HepG2 (cell line): ENCODE data around the gene TRIM74. TPM values are rescaled to one million over a fixed set of nuclear protein-coding genes. Genes with fewer than 3 reads are reported as not detected.

ENCODE experiments used
- E2F5 ChIP-seq: sonication (generic); formaldehyde crosslinking; conservative IDR thresholded peaks from 2 replicates; pipeline ENCODE4 v1.4.0; 2020; ENCODE audit warnings: missing genetic modification reagents
- GABPB1 ChIP-seq: IDR thresholded peaks from 2 replicates; pipeline ENCODE4 v1.6.1; 2016; ENCODE audit warnings: mild to moderate bottlenecking, missing genetic modification reagents, moderate library complexity, missing compliant biosample characterization
- HOXA5 ChIP-seq: sonication (generic); formaldehyde crosslinking; IDR thresholded peaks from 2 replicates; pipeline ENCODE4 v1.4.0; 2020; ENCODE audit warnings: missing genetic modification reagents
- KLF15 ChIP-seq: sonication (generic); formaldehyde crosslinking; IDR thresholded peaks from 2 replicates; pipeline ENCODE4 v1.8.1; 2023; ENCODE audit warnings: borderline replicate concordance, mild to moderate bottlenecking, inconsistent platforms, missing genetic modification reagents, mixed read lengths
- KLF6 ChIP-seq: IDR thresholded peaks from 2 replicates; pipeline ENCODE4 v1.8.0; 2016; ENCODE audit warnings: missing biosample characterization, missing genetic modification reagents
- SMC3 ChIP-seq: IDR thresholded peaks from 2 replicates; pipeline ENCODE4 v1.6.1; 2011; ENCODE audit warnings: low read length, improper control_type of control experiment
- SOX13 ChIP-seq, 3 experiments: fragments of 450-650 bp in 1 of 3; sonication (generic) in 1 of 3; formaldehyde crosslinking in 1 of 3; IDR thresholded peaks in 2 of 3; conservative IDR thresholded peaks in 1 of 3; 2 replicates each; pipeline versions ENCODE4 v1.5.0 to v1.6.1; 2016 to 2020; ENCODE audit warnings: antibody characterized with exemption in 1 of 3, mild to moderate bottlenecking in 1 of 3, missing compliant biosample characterization in 1 of 3, missing genetic modification reagents in 1 of 3, moderate library complexity in 1 of 3
- SP1 ChIP-seq, 2 experiments: fragments of 450-650 bp in 1 of 2; sonication (generic) in 1 of 2; formaldehyde crosslinking in 1 of 2; IDR thresholded peaks; 2 replicates each; pipeline versions ENCODE4 v1.4.0 to v1.6.1; 2016 to 2020; ENCODE audit warnings: missing genetic modification reagents in 1 of 2
- TFAP4 ChIP-seq: sonication (generic); IDR thresholded peaks from 2 replicates; pipeline ENCODE4 v1.6.1; 2016; ENCODE audit warnings: low read depth, borderline replicate concordance
- ZNF10 ChIP-seq: sonication (generic); formaldehyde crosslinking; IDR thresholded peaks from 2 replicates; pipeline ENCODE4 v1.4.0; 2020; ENCODE audit warnings: mild to moderate bottlenecking, low read depth, missing genetic modification reagents, borderline replicate concordance
- ZNF263 ChIP-seq: sonication (generic); formaldehyde crosslinking; IDR thresholded peaks from 2 replicates; pipeline ENCODE4 v1.4.0; 2020; ENCODE audit warnings: missing genetic modification reagents
- ZNF33A ChIP-seq: sonication (generic); formaldehyde crosslinking; IDR thresholded peaks from 2 replicates; pipeline ENCODE4 v1.5.1; 2020; ENCODE audit warnings: missing genetic modification reagents, mild to moderate bottlenecking, moderate library complexity, borderline replicate concordance
- ZNF790 ChIP-seq: sonication (generic); formaldehyde crosslinking; IDR thresholded peaks from 2 replicates; pipeline ENCODE4 v1.8.0; 2022; ENCODE audit warnings: missing genetic modification reagents, mild to moderate bottlenecking, borderline replicate concordance
- polyA plus RNA-seq, 8 experiments: library from polyadenylated mRNA; depleted of rRNA in 3 of 8; stranded (reverse) in 7 of 8; unstranded in 1 of 8; fragments of >200 nt; fragmentation: Illumina TruSeq in 4 of 8; extraction: Trizol in 4 of 8; gene quantifications; 2 replicates each; pipeline versions ENCODE4 v1.2.1 to v1.2.3, GENCODE V29; 2011 to 2016; ENCODE audit warnings: low read depth in 4 of 8, missing spikeins in 1 of 8, mixed read lengths in 1 of 8; ENCODE audit not compliant: insufficient read depth in 1 of 8
- total RNA-seq, 5 experiments: library from RNA; depleted of rRNA; stranded (reverse); fragments of >200 nt; fragmentation: Illumina TruSeq; extraction: Trizol; gene quantifications; 2 replicates each; pipeline ENCODE4 v1.2.3, GENCODE V29; 2016; ENCODE audit warnings: low read depth in 1 of 5
- TF ChIP-seq, protein P1 (sequence below): sonication (generic); formaldehyde crosslinking; IDR thresholded peaks from 2 replicates; pipeline ENCODE4 v1.5.0; 2020; ENCODE audit warnings: missing genetic modification reagents, mild to moderate bottlenecking, borderline replicate concordance
- TF ChIP-seq, protein P2 (sequence below): sonication (generic); formaldehyde crosslinking; IDR thresholded peaks from 2 replicates; pipeline ENCODE4 v1.4.0; 2020; ENCODE audit warnings: missing genetic modification reagents, borderline replicate concordance
- TF ChIP-seq, protein P3 (sequence below): sonication (generic); formaldehyde crosslinking; IDR thresholded peaks from 2 replicates; pipeline ENCODE4 v1.4.0; 2020; ENCODE audit warnings: mild to moderate bottlenecking, missing genetic modification reagents, borderline replicate concordance
- TF ChIP-seq, protein P4 (sequence below): IDR thresholded peaks from 2 replicates; pipeline ENCODE4 v1.6.1; 2018; ENCODE audit warnings: missing genetic modification reagents

The TRIM74 gene
- total and polyA plus RNA-seq, 2 of the 13 experiments (the other 11 are each of a cell fraction or from before 2014, with no cell fraction given): 0.51 to 1.4 TPM

DNA sequence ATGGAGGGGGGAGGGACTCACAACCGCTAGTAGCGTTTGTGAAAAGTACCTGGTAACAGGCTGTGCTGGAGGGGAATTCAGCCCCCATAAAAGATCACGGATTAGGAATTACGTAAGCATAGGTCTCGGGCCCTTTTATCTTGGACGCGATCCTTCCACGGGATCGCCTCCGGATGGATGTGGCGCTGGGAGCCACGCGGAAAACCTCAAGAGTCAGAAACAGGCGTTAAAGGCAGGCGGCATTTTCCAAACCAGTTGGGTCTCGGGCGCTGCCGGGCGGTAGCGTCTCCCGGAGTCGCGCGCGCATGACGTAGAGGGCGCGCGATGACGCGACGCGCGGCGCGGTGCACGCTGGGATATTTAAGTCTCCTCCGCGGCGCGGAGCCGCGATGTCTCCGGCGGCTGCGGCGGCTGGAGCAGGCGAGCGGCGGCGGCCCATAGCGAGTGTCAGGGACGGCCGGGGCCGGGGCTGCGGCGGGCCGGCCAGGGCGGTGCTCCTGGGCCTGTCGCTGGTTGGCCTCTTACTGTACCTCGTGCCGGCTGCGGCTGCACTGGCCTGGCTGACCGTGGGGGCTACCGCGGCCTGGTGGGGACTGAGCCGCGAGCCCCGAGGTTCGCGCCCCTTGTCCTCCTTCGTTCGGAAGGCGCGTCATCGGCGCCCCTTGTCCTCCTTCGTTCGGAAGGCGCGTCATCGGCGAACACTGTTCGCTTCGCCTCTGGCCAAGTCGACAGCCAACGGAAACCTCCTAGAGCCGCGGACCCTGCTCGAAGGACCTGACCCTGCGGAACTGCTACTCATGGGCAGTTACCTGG lies 44.3 kb downstream of the TRIM74 start, which contains the start of gene POM121 (continued):
- TF ChIP-seq TFAP4 (peak; percentile 20; the same call in 1 of the 2 replicates), HOXA5 (CRISPR knock-in tag) (peak; percentile 75; the same call in 1 of the 2 replicates), ZNF790 (CRISPR knock-in tag) (peak; percentile 60; the same call in 1 of the 2 replicates), E2F5 (CRISPR knock-in tag) (0 out of 2 replicates have a peak, but pooled peaks have one; percentile 68), KLF15 (CRISPR knock-in tag) (no peak), KLF6 (CRISPR knock-in tag) (peak; percentile 76), SMC3 (no peak), ZNF10 (CRISPR knock-in tag) (no peak), ZNF33A (CRISPR knock-in tag) (no peak), SP1 (IDR thresholded peaks at IDR 0.05) (no peak), SP1 (CRISPR knock-in tag; IDR thresholded peaks at IDR 0.05) (peak; percentile 65), GABPB1 (CRISPR knock-in tag) (peak; percentile 86), SOX13 (IDR thresholded peaks at IDR 0.05) (no peak), SOX13 (CRISPR knock-in tag; conservative IDR thresholded peaks at IDR 0.05 in 1 of 2, IDR thresholded peaks at IDR 0.05 in 1 of 2) (peak in 1 of 2 experiments; percentile 32; a peak in 1 of 4 replicates), ZNF263 (CRISPR knock-in tag) (no peak)
- TF ChIP-seq, protein P1, sequence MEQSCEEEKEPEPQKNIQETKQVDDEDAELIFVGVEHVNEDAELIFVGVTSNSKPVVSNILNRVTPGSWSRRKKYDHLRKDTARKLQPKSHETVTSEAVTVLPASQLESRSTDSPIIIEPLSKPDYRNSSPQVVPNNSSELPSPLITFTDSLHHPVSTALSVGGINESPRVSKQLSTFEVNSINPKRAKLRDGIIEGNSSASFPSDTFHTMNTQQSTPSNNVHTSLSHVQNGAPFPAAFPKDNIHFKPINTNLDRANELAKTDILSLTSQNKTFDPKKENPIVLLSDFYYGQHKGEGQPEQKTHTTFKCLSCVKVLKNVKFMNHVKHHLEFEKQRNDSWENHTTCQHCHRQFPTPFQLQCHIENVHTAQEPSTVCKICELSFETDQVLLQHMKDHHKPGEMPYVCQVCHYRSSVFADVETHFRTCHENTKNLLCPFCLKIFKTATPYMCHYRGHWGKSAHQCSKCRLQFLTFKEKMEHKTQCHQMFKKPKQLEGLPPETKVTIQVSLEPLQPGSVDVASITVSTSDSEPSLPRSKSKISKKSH (CRISPR knock-in tag): 0 out of 2 replicates have a peak, but pooled peaks have one; percentile 22
- TF ChIP-seq, protein P2, sequence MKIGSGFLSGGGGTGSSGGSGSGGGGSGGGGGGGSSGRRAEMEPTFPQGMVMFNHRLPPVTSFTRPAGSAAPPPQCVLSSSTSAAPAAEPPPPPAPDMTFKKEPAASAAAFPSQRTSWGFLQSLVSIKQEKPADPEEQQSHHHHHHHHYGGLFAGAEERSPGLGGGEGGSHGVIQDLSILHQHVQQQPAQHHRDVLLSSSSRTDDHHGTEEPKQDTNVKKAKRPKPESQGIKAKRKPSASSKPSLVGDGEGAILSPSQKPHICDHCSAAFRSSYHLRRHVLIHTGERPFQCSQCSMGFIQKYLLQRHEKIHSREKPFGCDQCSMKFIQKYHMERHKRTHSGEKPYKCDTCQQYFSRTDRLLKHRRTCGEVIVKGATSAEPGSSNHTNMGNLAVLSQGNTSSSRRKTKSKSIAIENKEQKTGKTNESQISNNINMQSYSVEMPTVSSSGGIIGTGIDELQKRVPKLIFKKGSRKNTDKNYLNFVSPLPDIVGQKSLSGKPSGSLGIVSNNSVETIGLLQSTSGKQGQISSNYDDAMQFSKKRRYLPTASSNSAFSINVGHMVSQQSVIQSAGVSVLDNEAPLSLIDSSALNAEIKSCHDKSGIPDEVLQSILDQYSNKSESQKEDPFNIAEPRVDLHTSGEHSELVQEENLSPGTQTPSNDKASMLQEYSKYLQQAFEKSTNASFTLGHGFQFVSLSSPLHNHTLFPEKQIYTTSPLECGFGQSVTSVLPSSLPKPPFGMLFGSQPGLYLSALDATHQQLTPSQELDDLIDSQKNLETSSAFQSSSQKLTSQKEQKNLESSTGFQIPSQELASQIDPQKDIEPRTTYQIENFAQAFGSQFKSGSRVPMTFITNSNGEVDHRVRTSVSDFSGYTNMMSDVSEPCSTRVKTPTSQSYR (CRISPR knock-in tag): 0 out of 2 replicates have a peak, but pooled peaks have one; percentile 9
- TF ChIP-seq, protein P3, sequence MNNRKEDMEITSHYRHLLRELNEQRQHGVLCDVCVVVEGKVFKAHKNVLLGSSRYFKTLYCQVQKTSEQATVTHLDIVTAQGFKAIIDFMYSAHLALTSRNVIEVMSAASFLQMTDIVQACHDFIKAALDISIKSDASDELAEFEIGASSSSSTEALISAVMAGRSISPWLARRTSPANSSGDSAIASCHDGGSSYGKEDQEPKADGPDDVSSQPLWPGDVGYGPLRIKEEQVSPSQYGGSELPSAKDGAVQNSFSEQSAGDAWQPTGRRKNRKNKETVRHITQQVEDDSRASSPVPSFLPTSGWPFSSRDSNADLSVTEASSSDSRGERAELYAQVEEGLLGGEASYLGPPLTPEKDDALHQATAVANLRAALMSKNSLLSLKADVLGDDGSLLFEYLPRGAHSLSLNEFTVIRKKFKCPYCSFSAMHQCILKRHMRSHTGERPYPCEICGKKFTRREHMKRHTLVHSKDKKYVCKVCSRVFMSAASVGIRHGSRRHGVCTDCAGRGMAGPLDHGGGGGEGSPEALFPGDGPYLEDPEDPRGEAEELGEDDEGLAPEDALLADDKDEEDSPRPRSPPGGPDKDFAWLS (CRISPR knock-in tag): no peak
- TF ChIP-seq, protein P4, sequence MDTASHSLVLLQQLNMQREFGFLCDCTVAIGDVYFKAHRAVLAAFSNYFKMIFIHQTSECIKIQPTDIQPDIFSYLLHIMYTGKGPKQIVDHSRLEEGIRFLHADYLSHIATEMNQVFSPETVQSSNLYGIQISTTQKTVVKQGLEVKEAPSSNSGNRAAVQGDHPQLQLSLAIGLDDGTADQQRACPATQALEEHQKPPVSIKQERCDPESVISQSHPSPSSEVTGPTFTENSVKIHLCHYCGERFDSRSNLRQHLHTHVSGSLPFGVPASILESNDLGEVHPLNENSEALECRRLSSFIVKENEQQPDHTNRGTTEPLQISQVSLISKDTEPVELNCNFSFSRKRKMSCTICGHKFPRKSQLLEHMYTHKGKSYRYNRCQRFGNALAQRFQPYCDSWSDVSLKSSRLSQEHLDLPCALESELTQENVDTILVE (CRISPR knock-in tag): peak; percentile 61; the same call in 1 of the 2 replicates
